ENCODE data around the gene CDCP1.

- no peak for TF ChIP-seq EZH2 (IDR thresholded peaks at IDR 0.05; ENCODE audit: insufficient read depth, poor library complexity, severe bottlenecking)
- TF ChIP-seq EZH2phosphoT487 (IDR thresholded peaks at IDR 0.05; ENCODE audit: insufficient read depth, low read depth) = no peak
These were observed 20.2 kb upstream of the CDCP1 start for GRCh38 chr3:45166321-45166879.

All from GM23248 (cell line).